Loucy (cell line): ENCODE measurements around the gene PRKD3.
A peak's percentile ranks its signal among the peaks of the same experiment; 100 is the strongest.

Experiments used
- H2AFZ ChIP-seq: fragments of 200-600 bp; sonication (generic); 2 replicates; pipeline ENCODE4 v1.6.0; 2016; ENCODE audit warnings: antibody characterized with exemption, mild to moderate bottlenecking, low read length, moderate library complexity
- H3F3A ChIP-seq: fragments of 200-600 bp; 2 replicates; pipeline ENCODE4 v1.6.0; 2016; ENCODE audit warnings: antibody characterized with exemption, low read depth, mild to moderate bottlenecking
- H3K27me3 ChIP-seq: fragments of 200-600 bp; sonication (generic); 2 replicates; pipeline ENCODE4 v1.6.1; 2014; ENCODE audit warnings: low read length, mild to moderate bottlenecking; ENCODE audit not compliant: insufficient read depth, poor library complexity, severe bottlenecking
- H3K36me3 ChIP-seq: fragments of 200-600 bp; sonication (generic); 2 replicates; pipeline ENCODE4 v1.6.1; 2016; ENCODE audit warnings: low read length; ENCODE audit not compliant: insufficient read depth
- H3K4me1 ChIP-seq: fragments of 200-600 bp; sonication (generic); 2 replicates; pipeline ENCODE4 v1.5.1; 2014; ENCODE audit warnings: low read length, mild to moderate bottlenecking; ENCODE audit not compliant: insufficient read depth, poor library complexity, severe bottlenecking
- H3K4me2 ChIP-seq: fragments of 200-600 bp; sonication (generic); 2 replicates; pipeline ENCODE4 v1.6.0; 2014; ENCODE audit warnings: antibody characterized with exemption, low read length, low read depth, mild to moderate bottlenecking; ENCODE audit not compliant: poor library complexity, severe bottlenecking
- H3K4me3 ChIP-seq: fragments of 200-600 bp; sonication (generic); 2 replicates; pipeline ENCODE4 v1.5.1; 2014; ENCODE audit warnings: low read length, mild to moderate bottlenecking, mixed read lengths; ENCODE audit not compliant: poor library complexity, severe bottlenecking
- H3K79me2 ChIP-seq: fragments of 200-600 bp; sonication (generic); 2 replicates; pipeline ENCODE4 v1.6.1; 2014; ENCODE audit warnings: low read length; ENCODE audit not compliant: insufficient read depth
- H3K9ac ChIP-seq: fragments of 200-600 bp; sonication (generic); 2 replicates; pipeline ENCODE4 v1.6.0; 2014; ENCODE audit warnings: mild to moderate bottlenecking, low read depth, low read length, moderate library complexity; ENCODE audit not compliant: poor library complexity, severe bottlenecking
- H3K9me2 ChIP-seq: fragments of 200-600 bp; sonication (generic); replicated peaks from 2 replicates; pipeline ENCODE4 v1.6.1; 2016; ENCODE audit warnings: low read depth, low read length, mixed read lengths
- H3K9me3 ChIP-seq: fragments of 200-600 bp; sonication (generic); 2 replicates; pipeline ENCODE4 v1.6.1; 2014; ENCODE audit warnings: mild to moderate bottlenecking, antibody characterized with exemption, low read length, low read depth; ENCODE audit not compliant: insufficient read depth
- H4K20me1 ChIP-seq: fragments of 200-600 bp; sonication (generic); 2 replicates; pipeline ENCODE4 v1.6.0; 2014; ENCODE audit warnings: antibody characterized with exemption, low read length, mild to moderate bottlenecking; ENCODE audit not compliant: insufficient read depth, poor library complexity, severe bottlenecking
- EZH2phosphoT487 ChIP-seq: fragments of 200-600 bp; IDR thresholded peaks from 2 replicates; pipeline ENCODE4 v1.6.1; 2018; ENCODE audit warnings: antibody characterized with exemption, mild to moderate bottlenecking, moderate library complexity, borderline replicate concordance
- TF ChIP-seq, protein P1 (sequence below): fragments of 200-600 bp; sonication (generic); conservative IDR thresholded peaks from 2 replicates; pipeline ENCODE4 v1.5.1; 2014; ENCODE audit warnings: mild to moderate bottlenecking, antibody characterized with exemption, low read length

The PRKD3 gene

DNA sequence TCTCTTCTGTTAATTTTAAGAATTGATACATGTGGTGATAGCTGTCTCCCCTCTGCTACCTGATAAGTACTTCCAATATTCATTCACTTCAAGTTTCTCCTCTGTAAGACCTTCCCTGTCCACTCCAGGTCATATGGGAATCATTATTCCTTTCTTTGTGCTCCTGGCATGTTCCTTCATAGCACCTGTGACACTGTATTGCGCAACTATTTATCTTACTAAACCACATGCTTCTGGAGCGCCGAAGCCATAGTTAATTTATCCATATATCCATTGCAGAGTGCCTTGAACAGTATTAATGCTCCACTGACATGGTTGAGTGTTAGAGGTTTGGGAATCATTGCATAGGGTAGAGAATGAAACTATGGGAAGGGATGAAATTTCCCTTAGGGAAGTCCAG is 7.9 kb upstream of the PRKD3 start:
- no peaks in the 10 kb centered on the region for H3K9me2 ChIP-seq
- no peaks in the 10 kb centered on the region for H3K9me3 ChIP-seq
- no peak for TF ChIP-seq EZH2phosphoT487
- TF ChIP-seq, protein P1, sequence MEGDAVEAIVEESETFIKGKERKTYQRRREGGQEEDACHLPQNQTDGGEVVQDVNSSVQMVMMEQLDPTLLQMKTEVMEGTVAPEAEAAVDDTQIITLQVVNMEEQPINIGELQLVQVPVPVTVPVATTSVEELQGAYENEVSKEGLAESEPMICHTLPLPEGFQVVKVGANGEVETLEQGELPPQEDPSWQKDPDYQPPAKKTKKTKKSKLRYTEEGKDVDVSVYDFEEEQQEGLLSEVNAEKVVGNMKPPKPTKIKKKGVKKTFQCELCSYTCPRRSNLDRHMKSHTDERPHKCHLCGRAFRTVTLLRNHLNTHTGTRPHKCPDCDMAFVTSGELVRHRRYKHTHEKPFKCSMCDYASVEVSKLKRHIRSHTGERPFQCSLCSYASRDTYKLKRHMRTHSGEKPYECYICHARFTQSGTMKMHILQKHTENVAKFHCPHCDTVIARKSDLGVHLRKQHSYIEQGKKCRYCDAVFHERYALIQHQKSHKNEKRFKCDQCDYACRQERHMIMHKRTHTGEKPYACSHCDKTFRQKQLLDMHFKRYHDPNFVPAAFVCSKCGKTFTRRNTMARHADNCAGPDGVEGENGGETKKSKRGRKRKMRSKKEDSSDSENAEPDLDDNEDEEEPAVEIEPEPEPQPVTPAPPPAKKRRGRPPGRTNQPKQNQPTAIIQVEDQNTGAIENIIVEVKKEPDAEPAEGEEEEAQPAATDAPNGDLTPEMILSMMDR, result no peak
- no peak overlapping the region for H3K9ac ChIP-seq
- no peaks in the 10 kb centered on the region for H3K36me3 ChIP-seq
- H3K27me3 ChIP-seq, result no peaks in the 10 kb centered on the region
- no peaks in the 10 kb centered on the region for H3K4me1 ChIP-seq
- H3K4me3 ChIP-seq, result no peak overlapping the region
- H3K4me2 ChIP-seq, result no peak overlapping the region
- no peak overlapping the region for H2AFZ ChIP-seq
- H4K20me1 ChIP-seq, result no peaks in the 10 kb centered on the region
- H3K79me2 ChIP-seq, result no peaks in the 10 kb centered on the region
- H3F3A ChIP-seq, result no peaks in the 10 kb centered on the region

DNA sequence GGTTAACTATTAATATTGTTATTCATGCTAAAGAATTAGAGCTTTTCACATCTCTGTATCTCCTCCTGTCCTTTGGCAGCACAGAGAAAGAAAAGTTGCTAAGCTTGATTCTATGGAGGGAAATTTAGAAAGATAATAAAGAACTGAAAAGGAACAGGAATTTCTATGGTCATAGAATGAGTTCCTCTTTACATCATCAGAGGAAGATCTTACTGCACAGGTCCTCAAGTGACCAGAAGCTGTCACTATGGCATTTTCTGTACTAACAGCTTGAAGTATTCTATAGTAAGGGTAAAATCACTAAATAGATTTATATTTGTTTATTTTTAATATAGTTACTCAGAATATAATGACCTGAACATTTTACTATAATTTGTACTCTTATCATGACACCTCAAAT is 6.0 kb upstream of the PRKD3 start:
- no peak overlapping the region for H3K4me3 ChIP-seq
- no peaks in the 10 kb centered on the region for H3K79me2 ChIP-seq
- H3K9me3 ChIP-seq, result no peaks in the 10 kb centered on the region
- no peaks in the 10 kb centered on the region for H3K36me3 ChIP-seq
- no peak overlapping the region for H3K9ac ChIP-seq
- H3F3A ChIP-seq, result no peaks in the 10 kb centered on the region; the same call in 1 of the 2 replicates
- TF ChIP-seq, protein P1, result no peak
- TF ChIP-seq EZH2phosphoT487, result no peak
- no peaks in the 10 kb centered on the region for H3K9me2 ChIP-seq
- no peak overlapping the region for H2AFZ ChIP-seq
- no peak overlapping the region for H3K4me2 ChIP-seq
- no peaks in the 10 kb centered on the region for H3K27me3 ChIP-seq
- no peaks in the 10 kb centered on the region for H4K20me1 ChIP-seq
- H3K4me1 ChIP-seq, result no peaks in the 10 kb centered on the region

DNA sequence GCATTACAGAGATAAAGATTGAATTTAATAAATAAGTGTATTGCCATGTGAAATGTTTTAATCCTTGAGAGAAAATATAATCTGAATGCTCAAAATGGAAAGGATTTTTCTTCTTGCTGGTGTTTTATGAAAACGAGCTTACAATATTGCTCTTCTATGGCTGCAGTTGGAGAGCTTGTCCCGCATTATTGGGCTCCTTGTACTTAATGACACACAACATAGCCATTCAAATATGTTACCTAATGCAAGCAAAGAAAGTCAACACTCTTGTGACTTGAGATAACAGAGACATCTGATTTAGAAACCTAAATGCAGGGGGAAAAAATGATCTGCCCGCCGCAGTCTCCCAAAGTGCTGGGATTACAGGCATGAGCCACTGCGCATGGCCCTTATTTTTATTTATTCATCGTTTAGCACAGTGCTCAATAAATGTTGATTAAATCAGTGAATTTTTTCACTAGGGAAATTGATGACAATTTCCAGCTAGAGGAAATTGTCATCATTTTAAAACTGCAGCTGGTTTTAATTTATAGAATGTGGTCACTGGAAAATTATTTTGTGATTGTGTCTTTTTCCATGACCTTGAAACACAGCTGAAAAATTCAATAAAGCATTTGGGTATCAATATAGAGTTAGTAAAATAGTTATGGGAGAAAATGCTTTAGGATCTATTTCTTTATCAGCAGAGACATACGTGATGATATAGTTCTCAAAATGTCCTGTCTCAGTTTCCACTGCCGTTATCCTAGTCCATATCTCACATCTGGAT is 2.4 kb upstream of the PRKD3 start:
- Histone ChIP-seq H3K4me3 (no peak overlapping the region), H4K20me1 (peaks cover 17% of the 10 kb centered on the region), H3K27me3 (no peaks in the 10 kb centered on the region), H3K4me1 (peaks cover 21% of the 10 kb centered on the region), H3K79me2 (peaks cover 21% of the 10 kb centered on the region), H3K9me2 (no peaks in the 10 kb centered on the region), H3K36me3 (no peaks in the 10 kb centered on the region), H2AFZ (0 out of 2 replicates have a peak overlapping the region, but pooled peaks have one; percentile 34), H3K4me2 (no peak overlapping the region), H3F3A (no peaks in the 10 kb centered on the region; the same call in 1 of the 2 replicates), H3K9me3 (no peaks in the 10 kb centered on the region), H3K9ac (no peak overlapping the region)
- TF ChIP-seq, protein P1, result no peak
- TF ChIP-seq EZH2phosphoT487, result no peak
